ENCODE measurements around the gene RNGTT. TPM values are rescaled to one million over a fixed set of nuclear protein-coding genes. Genes with fewer than 3 reads are reported as not detected.
"Not testable (repeated sequence)": the region's sequence is repeated elsewhere in the genome, so short reads cannot be mapped to it uniquely, and the experiment has no call there.

The RNGTT gene
- total RNA-seq, 6 experiments from 2014 or later = 16.0 to 17.4 (median 16.8) TPM

- no peak for TF ChIP-seq CTCF (IDR thresholded peaks at IDR 0.05)
- no peak for DNase-seq
- no peaks in the 10 kb centered on the region; the same call in none of the 2 replicates for H3K27me3 Mint-ChIP-seq (ENCODE audit: insufficient read depth)
Measured at GRCh38 chr6:88914180-88914579, 49.2 kb downstream of the RNGTT start.

GRCh38 chr6:88913471-88913870 is 49.9 kb downstream of the RNGTT start:
- peaks cover 29% of the 10 kb centered on the region for H3K4me1 Mint-ChIP-seq (ENCODE audit: low read depth)
- no peak overlapping the region for H3K4me3 Mint-ChIP-seq
- DNase-seq = no peak
- no peaks in the 10 kb centered on the region; the same call in none of the 2 replicates for H3K27me3 Mint-ChIP-seq (ENCODE audit: insufficient read depth)
- H3K36me3 Mint-ChIP-seq (ENCODE audit: low read depth) = peaks cover 16% of the 10 kb centered on the region
- no peak for TF ChIP-seq CTCF (IDR thresholded peaks at IDR 0.05)
- peaks cover 6% of the 10 kb centered on the region; the same call in 1 of the 2 replicates for H3K9me3 Mint-ChIP-seq
- no peak overlapping the region for H3K27ac Mint-ChIP-seq

More at GRCh38 chr6:88914180-88914579, 49.2 kb downstream of the RNGTT start:
- H3K4me3 Mint-ChIP-seq = no peak overlapping the region
- H3K9me3 Mint-ChIP-seq = peaks cover 6% of the 10 kb centered on the region; the same call in 1 of the 2 replicates
- H3K27ac Mint-ChIP-seq = no peak overlapping the region
- H3K4me1 Mint-ChIP-seq (ENCODE audit: low read depth) = peaks cover 29% of the 10 kb centered on the region
- peaks cover 16% of the 10 kb centered on the region for H3K36me3 Mint-ChIP-seq (ENCODE audit: low read depth)

- Mint-ChIP-seq H3K4me3 (no peak overlapping the region), H3K27ac (no peak overlapping the region), H3K4me1 (ENCODE audit: low read depth) (peaks cover 29% of the 10 kb centered on the region), H3K9me3 (peaks cover 6% of the 10 kb centered on the region; the same call in 1 of the 2 replicates), H3K27me3 (ENCODE audit: insufficient read depth) (no peaks in the 10 kb centered on the region; the same call in 1 of the 2 replicates), H3K36me3 (ENCODE audit: low read depth) (peaks cover 16% of the 10 kb centered on the region)
- peak; percentile 6 for DNase-seq
- no peak for TF ChIP-seq CTCF (IDR thresholded peaks at IDR 0.05)
Measured at GRCh38 chr6:88910922-88911778, 52.3 kb downstream of the RNGTT start.

GRCh38 chr6:88908598-88909548 is 54.5 kb downstream of the RNGTT start:
- H3K4me1 Mint-ChIP-seq (ENCODE audit: low read depth) = peaks cover 14% of the 10 kb centered on the region
- H3K27ac Mint-ChIP-seq = no peak overlapping the region
- no peaks in the 10 kb centered on the region for H3K9me3 Mint-ChIP-seq
- no peak for DNase-seq
- no peak overlapping the region for H3K4me3 Mint-ChIP-seq
- TF ChIP-seq CTCF (IDR thresholded peaks at IDR 0.05) = no peak
- no peaks in the 10 kb centered on the region for H3K27me3 Mint-ChIP-seq (ENCODE audit: insufficient read depth)
- H3K36me3 Mint-ChIP-seq (ENCODE audit: low read depth) = peaks cover 17% of the 10 kb centered on the region

GRCh38 chr6:88907148-88907547 is 56.3 kb downstream of the RNGTT start:
- DNase-seq; H3K9me3 Mint-ChIP-seq; H3K27me3 Mint-ChIP-seq (ENCODE audit: insufficient read depth); H3K4me3 Mint-ChIP-seq; H3K27ac Mint-ChIP-seq: not testable (repeated sequence)
- Mint-ChIP-seq H3K4me1 (ENCODE audit: low read depth) (peaks cover 12% of the 10 kb centered on the region), H3K36me3 (ENCODE audit: low read depth) (peaks cover 13% of the 10 kb centered on the region)

Data from HFFc6 (cell line).